Esophagus muscularis mucosa (tissue), 3 donors: Measurements from ENCODE around the gene OPN1SW.

Source experiments
- CTCF ChIP-seq, 3 experiments: fragments of 200-600 bp in 2 of 3; fragments of 450-650 bp in 1 of 3; sonication (generic) in 2 of 3; IDR thresholded peaks; one replicate each; pipeline ENCODE4 v1.5.1; 2017 to 2019; ENCODE audit warnings: antibody characterized with exemption in 3 of 3, mild to moderate bottlenecking in 2 of 3, moderate library complexity in 1 of 3
- POLR2A ChIP-seq: fragments of 450-650 bp; IDR thresholded peaks from one replicate; pipeline ENCODE4 v1.6.1; 2017; ENCODE audit warnings: antibody characterized with exemption, moderate library complexity, mild to moderate bottlenecking, low read depth

- TF ChIP-seq CTCF (IDR thresholded peaks at IDR 0.05) (no peak), POLR2A (no peak)
Observed at GRCh38 chr7:128737867-128738385, 37.7 kb downstream of the OPN1SW start.
